Tibial nerve (tissue), 4 donors: ENCODE measurements around the gene COL4A2.

Source experiments
- EP300 ChIP-seq, 2 donors: sonication (generic); formaldehyde crosslinking; IDR thresholded peaks; one replicate each; pipeline ENCODE4 v1.6.1; 2017; ENCODE audit warnings: antibody characterized with exemption in 2 of 2, mild to moderate bottlenecking in 1 of 2
- POLR2A ChIP-seq, 2 donors: fragments of 450-650 bp; IDR thresholded peaks; one replicate each; pipeline ENCODE4 v1.6.1; 2017; ENCODE audit warnings: antibody characterized with exemption in 2 of 2, mild to moderate bottlenecking in 2 of 2, moderate library complexity in 2 of 2
- TF ChIP-seq, protein P1 (sequence below), 5 experiments: fragments of 200-600 bp in 3 of 5; fragments of 450-650 bp in 2 of 5; sonication (generic) in 3 of 5; IDR thresholded peaks; one replicate each; pipeline ENCODE4 v1.5.1; 2016 to 2019; ENCODE audit warnings: antibody characterized with exemption in 5 of 5, mild to moderate bottlenecking in 3 of 5, moderate library complexity in 2 of 5

DNA sequence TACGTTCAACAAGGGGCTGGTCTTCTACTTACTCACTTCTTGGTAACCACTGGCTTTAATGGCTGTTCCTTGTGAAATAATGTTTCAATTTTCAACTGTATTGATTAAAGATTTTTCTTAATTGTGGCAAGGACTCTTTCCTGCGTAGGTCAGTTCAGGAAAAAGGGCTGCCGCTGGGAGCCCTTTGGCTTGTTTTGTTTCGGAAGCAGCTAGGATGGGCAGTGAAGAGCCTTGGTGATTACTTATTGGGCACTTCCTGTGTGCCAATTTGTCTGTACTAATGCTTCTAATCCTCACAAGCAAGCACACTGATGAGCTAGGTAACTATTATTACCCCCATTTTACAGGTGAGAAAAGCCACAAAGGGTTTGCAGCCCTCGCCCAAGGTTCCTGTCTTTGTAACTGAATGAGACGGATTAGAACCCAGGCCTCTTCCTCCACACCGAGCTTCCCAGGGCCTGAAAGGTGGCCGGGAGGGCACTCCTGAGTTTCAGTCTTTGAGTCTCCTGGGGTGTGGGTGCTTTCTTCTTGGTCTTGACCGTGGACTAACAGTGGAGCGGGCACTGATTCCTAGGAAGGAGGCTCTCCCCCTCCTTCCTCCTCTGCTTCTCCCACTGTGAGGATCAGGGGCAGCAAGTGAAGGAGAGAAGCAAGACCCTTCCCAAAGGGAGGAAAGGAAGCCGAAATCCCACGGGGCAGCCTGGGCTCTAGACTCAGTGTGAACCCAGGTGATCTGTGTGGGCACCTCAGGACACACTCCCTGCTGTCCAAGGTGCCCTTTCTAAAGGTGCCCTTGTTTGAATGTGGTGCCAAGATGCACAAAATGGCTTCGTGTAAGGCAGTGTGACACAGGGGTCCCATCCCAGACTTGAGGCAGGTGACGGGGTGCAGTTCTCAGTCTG, 3.7 kb downstream of the COL4A2 start:
- TF ChIP-seq POLR2A (IDR thresholded peaks at IDR 0.05) (no peak), EP300 (IDR thresholded peaks at IDR 0.05) (no peak)
- TF ChIP-seq, protein P1, sequence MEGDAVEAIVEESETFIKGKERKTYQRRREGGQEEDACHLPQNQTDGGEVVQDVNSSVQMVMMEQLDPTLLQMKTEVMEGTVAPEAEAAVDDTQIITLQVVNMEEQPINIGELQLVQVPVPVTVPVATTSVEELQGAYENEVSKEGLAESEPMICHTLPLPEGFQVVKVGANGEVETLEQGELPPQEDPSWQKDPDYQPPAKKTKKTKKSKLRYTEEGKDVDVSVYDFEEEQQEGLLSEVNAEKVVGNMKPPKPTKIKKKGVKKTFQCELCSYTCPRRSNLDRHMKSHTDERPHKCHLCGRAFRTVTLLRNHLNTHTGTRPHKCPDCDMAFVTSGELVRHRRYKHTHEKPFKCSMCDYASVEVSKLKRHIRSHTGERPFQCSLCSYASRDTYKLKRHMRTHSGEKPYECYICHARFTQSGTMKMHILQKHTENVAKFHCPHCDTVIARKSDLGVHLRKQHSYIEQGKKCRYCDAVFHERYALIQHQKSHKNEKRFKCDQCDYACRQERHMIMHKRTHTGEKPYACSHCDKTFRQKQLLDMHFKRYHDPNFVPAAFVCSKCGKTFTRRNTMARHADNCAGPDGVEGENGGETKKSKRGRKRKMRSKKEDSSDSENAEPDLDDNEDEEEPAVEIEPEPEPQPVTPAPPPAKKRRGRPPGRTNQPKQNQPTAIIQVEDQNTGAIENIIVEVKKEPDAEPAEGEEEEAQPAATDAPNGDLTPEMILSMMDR (IDR thresholded peaks at IDR 0.05), result no peak
